Neuronal stem cell (in vitro differentiated cells): ENCODE data around the gene HS2ST1.

Experiments
- DNase-seq: peaks from one replicate; pipeline ENCODE4 v3.0.0-alpha.2; 2013; ENCODE audit warnings: low spot score
- H2AFZ ChIP-seq: one replicate; pipeline ENCODE4 v1.6.1; 2013; ENCODE audit warnings: mild to moderate bottlenecking, low read length, inconsistent platforms
- H2AK5ac ChIP-seq: 2 replicates; pipeline ENCODE4 v1.6.1; 2013; ENCODE audit warnings: low read depth, mild to moderate bottlenecking, inconsistent platforms, low read length, moderate library complexity, mixed read lengths
- H2BK120ac ChIP-seq: 2 replicates; pipeline ENCODE4 v1.6.1; 2013; ENCODE audit warnings: low read depth, mild to moderate bottlenecking, inconsistent platforms, low read length, moderate library complexity, mixed read lengths
- H2BK12ac ChIP-seq: one replicate; pipeline ENCODE4 v1.6.1; 2013; ENCODE audit warnings: low read length, inconsistent platforms
- H2BK15ac ChIP-seq: 2 replicates; pipeline ENCODE4 v1.6.1; 2013; ENCODE audit warnings: mild to moderate bottlenecking, low read length, inconsistent platforms, mixed read lengths
- H2BK5ac ChIP-seq: one replicate; pipeline ENCODE4 v1.6.1; 2013; ENCODE audit warnings: inconsistent platforms, mild to moderate bottlenecking, low read length, moderate library complexity
- H3K14ac ChIP-seq: one replicate; pipeline ENCODE4 v1.6.1; 2013; ENCODE audit warnings: low read length, inconsistent platforms
- H3K18ac ChIP-seq: 2 replicates; pipeline ENCODE4 v1.6.1; 2013; ENCODE audit warnings: low read length, inconsistent platforms
- H3K23ac ChIP-seq: 2 replicates; pipeline ENCODE4 v1.6.1; 2013; ENCODE audit warnings: low read depth, mild to moderate bottlenecking, mixed read lengths, low read length, inconsistent platforms; ENCODE audit not compliant: poor library complexity
- H3K27ac ChIP-seq: replicated peaks from 3 replicates; pipeline ENCODE4 v1.5.1; 2013; ENCODE audit warnings: low read length, inconsistent platforms
- H3K27me3 ChIP-seq, 3 experiments: 2 replicates each; pipeline ENCODE4 v1.6.1; 2013; ENCODE audit warnings: low read length in 3 of 3, mild to moderate bottlenecking in 2 of 3, inconsistent platforms in 1 of 3, low read depth in 1 of 3, mixed read lengths in 1 of 3, moderate library complexity in 1 of 3; ENCODE audit not compliant: control insufficient read depth in 3 of 3, insufficient read depth in 3 of 3
- H3K36me3 ChIP-seq, 2 donors: replicated peaks in 1 of 2; 2 replicates each; pipeline ENCODE4 v1.6.1; 2013; ENCODE audit warnings: low read length in 2 of 2; ENCODE audit not compliant: control insufficient read depth in 2 of 2, insufficient read depth in 2 of 2
- H3K4ac ChIP-seq: 2 replicates; pipeline ENCODE4 v1.6.1; 2013; ENCODE audit warnings: inconsistent platforms, mild to moderate bottlenecking, low read length, moderate library complexity
- H3K4me1 ChIP-seq, 2 donors: 1 replicate in 1 of 2; 2 replicates in 1 of 2; pipeline ENCODE4 v1.6.1; 2013; ENCODE audit warnings: low read length in 2 of 2, low read depth in 1 of 2; ENCODE audit not compliant: control insufficient read depth in 2 of 2, insufficient read depth in 1 of 2
- H3K4me2 ChIP-seq: one replicate; pipeline ENCODE4 v1.6.1; 2013; ENCODE audit warnings: mild to moderate bottlenecking, low read length, inconsistent platforms; ENCODE audit not compliant: insufficient read depth, poor library complexity, severe bottlenecking
- H3K4me3 ChIP-seq, 2 donors: 2 replicates each; pipeline ENCODE4 v1.5.1; 2013; ENCODE audit warnings: low read length in 2 of 2, mild to moderate bottlenecking in 2 of 2, inconsistent platforms in 1 of 2, moderate library complexity in 1 of 2
- H3K79me1 ChIP-seq: one replicate; pipeline ENCODE4 v1.6.1; 2013; ENCODE audit warnings: low read depth, mild to moderate bottlenecking, inconsistent platforms, low read length, moderate library complexity
- H3K9ac ChIP-seq: one replicate; pipeline ENCODE4 v1.6.1; 2013; ENCODE audit warnings: mild to moderate bottlenecking, low read depth, low read length, inconsistent platforms; ENCODE audit not compliant: poor library complexity
- H3K9me3 ChIP-seq, 2 donors: replicated peaks in 1 of 2; 2 replicates each; pipeline versions ENCODE3 to v1.6.1; 2013; ENCODE audit warnings: low read length in 2 of 2, mild to moderate bottlenecking in 2 of 2, inconsistent platforms in 1 of 2, low read depth in 1 of 2, mixed read lengths in 1 of 2, moderate library complexity in 1 of 2; ENCODE audit not compliant: control insufficient read depth in 2 of 2, insufficient read depth in 1 of 2
- H4K8ac ChIP-seq: one replicate; pipeline ENCODE4 v1.6.1; 2013; ENCODE audit warnings: low read depth, mild to moderate bottlenecking, inconsistent platforms, low read length, moderate library complexity
- H4K91ac ChIP-seq: one replicate; pipeline ENCODE4 v1.6.1; 2013; ENCODE audit warnings: low read length, low read depth, mild to moderate bottlenecking, inconsistent platforms; ENCODE audit not compliant: poor library complexity
- WGBS, 2 donors: extraction: QIAGEN DNeasy Blood & Tissue Kit; methylation state at CpG; one replicate each; pipeline ENCODE4 v1.1.7; 2013; ENCODE audit warnings: missing lambda C conversion rate in 2 of 2, mixed read lengths in 1 of 2; ENCODE audit not compliant: insufficient read length in 2 of 2, insufficient replicate concordance in 1 of 2; ENCODE audit errors: extremely low coverage in 2 of 2; 5-methylcytosine and 5-hydroxymethylcytosine counted together

HS2ST1 gene

DNA sequence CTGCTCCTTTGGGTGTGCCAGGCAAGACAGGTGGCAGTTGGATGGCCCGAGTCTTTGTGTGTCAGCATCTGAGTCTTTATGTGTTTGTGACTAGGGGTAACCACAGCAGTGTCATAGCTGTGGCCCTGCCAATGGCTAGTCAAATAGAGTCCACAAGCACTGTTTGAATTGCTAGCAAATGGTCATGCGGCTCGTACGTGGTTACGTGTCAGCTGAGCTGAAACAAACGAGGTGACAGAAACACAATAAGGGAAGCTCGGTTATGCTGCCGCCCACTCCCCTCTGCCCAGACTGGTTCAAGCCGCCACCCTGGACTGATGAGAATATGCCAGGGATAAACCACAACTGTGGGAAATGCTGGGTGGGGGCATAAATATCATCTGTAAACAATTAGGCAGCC, 239.9 kb downstream of the HS2ST1 start:
- DNase-seq, result no peak
- Histone ChIP-seq H3K18ac (no peak overlapping the region), H2BK15ac (no peak overlapping the region), H3K4me2 (no peak overlapping the region), H3K4me1 (peaks cover 4 to 13% of the 10 kb centered on the region in 2 donors), H2BK120ac (no peak overlapping the region), H3K4ac (no peak overlapping the region), H2AK5ac (no peak overlapping the region), H2BK12ac (no peak overlapping the region), H4K91ac (no peak overlapping the region), H3K23ac (no peak overlapping the region), H3K27me3 (peaks cover 0 to 59% (median 0%) of the 10 kb centered on the region in 3 experiments), H3K14ac (no peak overlapping the region), H3K79me1 (no peaks in the 10 kb centered on the region), H2BK5ac (no peak overlapping the region), H3K9ac (no peak overlapping the region), H4K8ac (no peak overlapping the region), H2AFZ (no peak overlapping the region), H3K36me3 (no peaks in the 10 kb centered on the region), H3K27ac (no peak overlapping the region), H3K4me3 (no peak overlapping the region), H3K9me3 (no peaks in the 10 kb centered on the region)
- no CpG with 5 or more reads among the region's 9 CpGs for WGBS, 2 donors

DNA sequence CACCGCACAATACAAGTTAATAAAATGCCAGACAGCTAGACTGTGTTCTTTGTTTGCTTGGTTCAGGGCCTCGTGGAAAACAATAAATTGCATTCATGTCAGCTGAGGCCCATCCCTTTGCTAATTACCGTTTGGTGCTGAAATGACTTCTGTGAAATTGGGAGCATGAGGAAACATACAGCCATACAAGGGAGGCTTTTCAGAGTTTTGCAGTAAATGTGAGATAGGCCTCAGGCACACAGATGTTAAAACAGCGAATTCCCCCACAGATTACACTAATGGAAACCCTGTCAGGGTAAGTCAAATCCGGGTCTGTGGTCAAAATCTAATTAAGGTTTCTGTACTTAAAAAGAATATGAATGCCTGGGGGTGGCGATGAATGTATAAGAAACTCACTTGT, 240.7 kb downstream of the HS2ST1 start:
- Histone ChIP-seq H3K79me1 (no peaks in the 10 kb centered on the region), H3K27ac (no peak overlapping the region), H3K27me3 (peaks cover 0 to 51% (median 0%) of the 10 kb centered on the region in 3 experiments), H3K4ac (no peak overlapping the region), H2BK120ac (no peak overlapping the region), H3K18ac (no peak overlapping the region), H2BK5ac (no peak overlapping the region), H2AK5ac (no peak overlapping the region), H3K36me3 (no peaks in the 10 kb centered on the region), H4K8ac (no peak overlapping the region), H3K4me1 (peaks cover 4 to 12% of the 10 kb centered on the region in 2 donors), H4K91ac (no peak overlapping the region), H3K9ac (no peak overlapping the region), H3K9me3 (no peaks in the 10 kb centered on the region), H3K4me2 (no peak overlapping the region), H3K23ac (no peak overlapping the region), H2BK12ac (no peak overlapping the region), H3K14ac (no peak overlapping the region), H3K4me3 (no peak overlapping the region), H2BK15ac (no peak overlapping the region), H2AFZ (no peak overlapping the region)
- WGBS, 2 donors, result no CpG with 5 or more reads among the region's 6 CpGs
- DNase-seq, result no peak

DNA sequence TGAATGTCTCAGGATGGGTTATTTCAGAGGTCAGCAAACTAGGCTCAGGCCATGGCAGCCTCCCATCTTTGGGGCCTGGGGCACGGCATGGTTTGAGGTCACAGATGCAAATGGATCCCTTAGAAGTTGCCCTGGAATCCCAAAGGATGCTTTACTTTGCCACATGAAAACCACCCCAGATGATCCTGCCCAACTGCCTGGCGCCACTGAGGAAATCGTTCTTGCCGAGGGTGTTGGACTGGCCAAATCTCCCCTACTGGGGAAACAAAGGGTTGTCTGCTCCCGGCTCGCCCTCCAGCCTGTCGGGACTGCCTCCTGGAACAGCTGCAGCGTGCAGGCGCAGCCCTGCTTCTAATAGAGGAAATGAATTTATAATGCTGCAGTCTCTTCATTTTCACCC, 241.2 kb downstream of the HS2ST1 start:
- Histone ChIP-seq H3K27ac (no peak overlapping the region), H2BK120ac (no peak overlapping the region), H3K4me1 (peaks cover 4 to 12% of the 10 kb centered on the region in 2 donors), H2BK5ac (peak overlapping the region; percentile 31), H2BK15ac (no peak overlapping the region), H3K9me3 (no peaks in the 10 kb centered on the region), H3K23ac (no peak overlapping the region), H3K18ac (peak overlapping the region; percentile 61), H3K79me1 (no peaks in the 10 kb centered on the region), H4K8ac (no peak overlapping the region), H4K91ac (no peak overlapping the region), H3K9ac (no peak overlapping the region), H3K4ac (no peak overlapping the region), H2AK5ac (no peak overlapping the region), H3K4me2 (no peak overlapping the region), H2AFZ (no peak overlapping the region), H3K36me3 (no peaks in the 10 kb centered on the region), H3K14ac (no peak overlapping the region), H3K27me3 (peaks cover 0 to 46% (median 0%) of the 10 kb centered on the region in 3 experiments), H3K4me3 (no peak overlapping the region), H2BK12ac (no peak overlapping the region)
- WGBS, 2 donors, result no CpG with 5 or more reads among the region's 9 CpGs
- DNase-seq, result no peak

DNA sequence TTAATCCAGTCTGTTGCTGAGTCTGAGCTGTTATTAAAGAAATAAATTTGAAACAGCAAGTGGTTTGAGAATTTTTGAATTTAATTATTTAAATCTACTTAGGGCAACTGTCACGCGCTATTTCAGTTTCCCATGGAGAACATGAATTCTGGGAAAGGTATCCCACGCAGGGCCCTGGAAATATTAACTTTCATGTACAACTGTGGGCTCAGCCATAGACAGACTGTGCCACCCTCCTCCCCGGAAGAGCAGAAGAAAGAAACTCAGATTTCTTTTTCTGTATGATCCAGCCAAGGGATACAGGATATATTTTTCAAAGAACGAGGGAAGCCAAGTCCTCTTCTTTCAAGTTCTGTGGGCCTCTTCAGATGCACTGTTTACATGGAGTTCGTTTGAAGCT, 241.7 kb downstream of the HS2ST1 start:
- no peak overlapping the region for H3K18ac ChIP-seq
- WGBS, 2 donors, result no CpG with 5 or more reads among the region's 6 CpGs
- H3K4ac ChIP-seq, result no peak overlapping the region
- H2BK12ac ChIP-seq, result no peak overlapping the region
- H2BK120ac ChIP-seq, result no peak overlapping the region
- H3K27me3 ChIP-seq, result peaks cover 0 to 43% (median 0%) of the 10 kb centered on the region in 3 experiments
- no peak for DNase-seq
- no peak overlapping the region for H3K27ac ChIP-seq
- no peaks in the 10 kb centered on the region for H3K36me3 ChIP-seq
- H3K14ac ChIP-seq, result no peak overlapping the region
- no peaks in the 10 kb centered on the region for H3K9me3 ChIP-seq
- no peak overlapping the region for H3K4me2 ChIP-seq
- no peak overlapping the region for H2AK5ac ChIP-seq
- H4K91ac ChIP-seq, result no peak overlapping the region
- no peak overlapping the region for H2BK15ac ChIP-seq
- H3K79me1 ChIP-seq, result no peaks in the 10 kb centered on the region
- H3K9ac ChIP-seq, result no peak overlapping the region
- H3K4me1 ChIP-seq, result peaks cover 4 to 11% of the 10 kb centered on the region in 2 donors
- no peak overlapping the region for H3K4me3 ChIP-seq
- H3K23ac ChIP-seq, result no peak overlapping the region
- H4K8ac ChIP-seq, result no peak overlapping the region
- H2BK5ac ChIP-seq, result no peak overlapping the region
- H2AFZ ChIP-seq, result no peak overlapping the region
